WTC11 (cell line): Measurements from ENCODE around the gene HNF1B. TPM values are rescaled to one million over a fixed set of nuclear protein-coding genes. Genes with fewer than 3 reads are reported as not detected.

Experiments
- ATAC-seq: fragments of 200-7000 bp; cut with Tn5 transposase; 2 replicates; pipeline ENCODE4 v1.10.0; 2021; ENCODE audit warnings: mild to moderate bottlenecking, moderate library complexity
- CTCF ChIA-PET: fragments of 300-600 bp; sonication (Branson Sonifier 250); formaldehyde crosslinking; loops from one replicate; lab custom pipeline; 2021; ENCODE audit warnings: antibody characterized with exemption; lab: Charles Lee
- POLR2A ChIA-PET: fragments of 350-600 bp; sonication (Branson Sonifier 250); formaldehyde crosslinking; loops from one replicate; lab custom pipeline; 2021; ENCODE audit warnings: antibody characterized with exemption; lab: Charles Lee
- DNase-seq: peaks from one replicate; pipeline ENCODE4 v3.0.0; 2021; ENCODE audit warnings: low spot score
- H3K27ac Mint-ChIP-seq: 2 replicates; pipeline ENCODE4 v1.8.0; 2021; ENCODE audit warnings: mixed read lengths
- H3K27me3 Mint-ChIP-seq: 2 replicates; pipeline ENCODE4 v1.8.0; 2021; ENCODE audit warnings: low read depth, mild to moderate bottlenecking, moderate library complexity, mixed read lengths
- H3K36me3 Mint-ChIP-seq: 2 replicates; pipeline ENCODE4 v1.8.0; 2021; ENCODE audit warnings: mixed read lengths
- H3K4me1 Mint-ChIP-seq: 2 replicates; pipeline ENCODE4 v1.8.0; 2022; ENCODE audit warnings: mixed read lengths
- H3K4me3 Mint-ChIP-seq: 2 replicates; pipeline ENCODE4 v1.8.0; 2021; ENCODE audit warnings: mild to moderate bottlenecking, moderate library complexity, mixed read lengths
- H3K9me3 Mint-ChIP-seq: 2 replicates; pipeline ENCODE4 v1.8.0; 2021; ENCODE audit warnings: mixed read lengths
- ATF1 ChIP-seq: sonication (generic); formaldehyde crosslinking; IDR thresholded peaks from 2 replicates; pipeline ENCODE4 v1.8.1; 2023; ENCODE audit warnings: mild to moderate bottlenecking, moderate library complexity, missing genetic modification reagents
- ATF2 ChIP-seq: sonication (generic); formaldehyde crosslinking; IDR thresholded peaks from 2 replicates; pipeline ENCODE4 v1.8.1; 2022; ENCODE audit warnings: low read depth, missing genetic modification reagents, borderline replicate concordance
- E2F4 ChIP-seq: sonication (generic); formaldehyde crosslinking; IDR thresholded peaks from 2 replicates; pipeline ENCODE4 v1.8.1; 2022; ENCODE audit warnings: low read depth, mild to moderate bottlenecking, moderate library complexity, missing genetic modification reagents, borderline replicate concordance
- ESRRA ChIP-seq: sonication (generic); formaldehyde crosslinking; IDR thresholded peaks from 2 replicates; pipeline ENCODE4 v1.8.1; 2022; ENCODE audit warnings: mild to moderate bottlenecking, missing genetic modification reagents, borderline replicate concordance
- HMGA2 ChIP-seq: fragments of 250-450 bp; sonication (Bioruptor Pico); IDR thresholded peaks from 2 replicates; pipeline ENCODE4 v1.4.0; 2021; ENCODE audit warnings: mild to moderate bottlenecking, moderate library complexity
- IRF2 ChIP-seq: sonication (generic); formaldehyde crosslinking; IDR thresholded peaks from 2 replicates; pipeline ENCODE4 v1.8.0; 2022; ENCODE audit warnings: low read depth, missing genetic modification reagents, borderline replicate concordance
- MYBL2 ChIP-seq: sonication (generic); formaldehyde crosslinking; IDR thresholded peaks from 2 replicates; pipeline ENCODE4 v1.8.1; 2023; ENCODE audit warnings: mild to moderate bottlenecking, moderate library complexity, missing genetic modification reagents
- NFATC4 ChIP-seq: fragments of 250-450 bp; sonication (Bioruptor Pico); IDR thresholded peaks from 2 replicates; pipeline ENCODE4 v1.9.0; 2021; ENCODE audit warnings: mild to moderate bottlenecking
- OVOL2 ChIP-seq: fragments of 250-450 bp; sonication (Bioruptor Pico); IDR thresholded peaks from 2 replicates; pipeline ENCODE4 v1.9.0; 2021; ENCODE audit warnings: mild to moderate bottlenecking, borderline replicate concordance
- PRRX2 ChIP-seq: fragments of 250-450 bp; sonication (Bioruptor Pico); IDR thresholded peaks from 2 replicates; pipeline ENCODE4 v1.8.0; 2021; ENCODE audit warnings: mild to moderate bottlenecking
- SOX15 ChIP-seq: fragments of 250-450 bp; sonication (Bioruptor Pico); IDR thresholded peaks from 2 replicates; pipeline ENCODE4 v1.9.0; 2021; ENCODE audit warnings: mild to moderate bottlenecking
- TCF7 ChIP-seq: sonication (generic); formaldehyde crosslinking; IDR thresholded peaks from 2 replicates; pipeline ENCODE4 v1.8.0; 2022; ENCODE audit warnings: mild to moderate bottlenecking, low read depth, missing genetic modification reagents, moderate library complexity
- ZNF232 ChIP-seq: sonication (generic); formaldehyde crosslinking; IDR thresholded peaks from 2 replicates; pipeline ENCODE4 v1.8.0; 2022; ENCODE audit warnings: mild to moderate bottlenecking, missing genetic modification reagents
- ZNF512 ChIP-seq: sonication (generic); formaldehyde crosslinking; IDR thresholded peaks from 2 replicates; pipeline ENCODE4 v1.8.1; 2022; ENCODE audit warnings: missing genetic modification reagents, borderline replicate concordance
- ZNF532 ChIP-seq: fragments of 250-450 bp; sonication (Bioruptor Pico); IDR thresholded peaks from 2 replicates; pipeline ENCODE4 v1.9.0; 2021; ENCODE audit warnings: mild to moderate bottlenecking, borderline replicate concordance
- total RNA-seq: library from RNA; stranded (reverse); gene quantifications from 3 replicates; pipeline ENCODE4 v1.2.3, GENCODE V29; 2021

HNF1B gene
- total RNA-seq, 1 experiment from 2014 or later = 0.26 TPM

GRCh38 chr17:37788526-37788925 is 43.7 kb upstream of the HNF1B start:
- no peak for ATAC-seq
- H3K27me3 Mint-ChIP-seq = no peaks in the 10 kb centered on the region; the same call in 1 of the 2 replicates

More at GRCh38 chr17:37788526-37788925, 43.7 kb upstream of the HNF1B start:
- Mint-ChIP-seq H3K27ac (no peak overlapping the region), H3K9me3 (no peaks in the 10 kb centered on the region), H3K4me3 (no peak overlapping the region), H3K4me1 (no peaks in the 10 kb centered on the region), H3K36me3 (no peaks in the 10 kb centered on the region)
- no peak for DNase-seq
- CTCF ChIA-PET = no interaction called here
- no peak for TF ChIP-seq ATF1 (CRISPR knock-in tag)
- no peak for TF ChIP-seq ESRRA
- TF ChIP-seq SOX15 (CRISPR knock-in tag) = no peak
- TF ChIP-seq OVOL2 = no peak
- TF ChIP-seq IRF2 (CRISPR knock-in tag) = no peak
- no peak for TF ChIP-seq ATF2 (CRISPR knock-in tag)
- no peak for TF ChIP-seq TCF7 (CRISPR knock-in tag)
- TF ChIP-seq MYBL2 = no peak
- TF ChIP-seq ZNF232 (CRISPR knock-in tag) = no peak
- no peak for TF ChIP-seq PRRX2 (CRISPR knock-in tag)
- no peak for TF ChIP-seq E2F4 (CRISPR knock-in tag)
- TF ChIP-seq ZNF532 (CRISPR knock-in tag) = no peak
- no peak for TF ChIP-seq NFATC4 (CRISPR knock-in tag)
- TF ChIP-seq ZNF512 (CRISPR knock-in tag) = no peak
- no peak for TF ChIP-seq HMGA2 (CRISPR knock-in tag)
- POLR2A ChIA-PET = no interaction called here
